Stimulated activated CD8-positive, alpha-beta memory T cell treated with anti-CD3 and anti-CD28 coated beads, Interleukin-7, amount 100 ng/mL, for 24 hours (primary cell): ENCODE results near the gene ERN1.
A peak's percentile ranks its signal among the peaks of the same experiment; 100 is the strongest.
"Not testable (repeated sequence)": the region's sequence is repeated elsewhere in the genome, so short reads cannot be mapped to it uniquely, and the experiment has no call there.

Experiments used
- DNase-seq: peaks from one replicate; pipeline ENCODE4 v3.0.0-alpha.2; 2020; ENCODE audit warnings: low read depth

The ERN1 gene

DNA sequence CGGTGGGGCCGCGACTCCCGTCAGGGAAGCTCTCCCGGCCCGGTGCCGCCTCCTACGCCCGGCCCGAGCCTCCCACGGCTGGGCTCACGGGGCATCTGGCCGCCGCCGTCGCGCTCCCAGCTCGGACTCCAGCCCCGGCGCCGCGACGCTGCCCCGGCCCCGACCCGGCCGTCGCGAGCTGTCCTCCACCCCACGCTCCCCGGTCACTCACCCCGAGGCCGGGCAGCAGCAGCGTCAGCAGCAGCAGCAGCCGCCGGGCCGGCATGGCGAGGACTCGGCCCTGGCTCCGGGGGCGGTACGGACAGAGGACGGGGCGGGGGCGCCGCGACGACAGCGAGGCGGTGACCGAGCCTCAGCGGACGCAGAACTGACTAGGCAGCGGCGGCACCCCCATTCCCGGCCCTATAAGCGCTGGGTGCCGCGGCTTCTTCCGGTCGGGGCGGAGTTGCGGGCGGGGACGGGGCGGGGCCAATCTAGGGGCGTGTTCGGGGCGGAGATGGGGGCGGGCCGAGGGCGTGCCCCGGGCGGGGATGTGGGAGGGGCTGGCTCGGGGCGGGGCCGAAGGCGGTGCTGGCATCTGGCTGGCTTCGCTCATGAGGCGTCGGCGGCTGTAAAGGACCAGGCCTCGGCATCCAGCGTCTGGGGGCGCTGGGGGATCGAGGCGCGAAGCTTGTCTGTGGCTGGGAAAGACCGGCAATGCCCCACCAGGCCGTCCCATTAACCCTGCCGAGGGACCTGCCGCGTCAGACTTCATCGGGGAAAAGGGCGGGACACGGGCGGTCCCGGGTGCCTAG is at the start of gene ERN1:
Gene ERN1, minus strand, starts transcription at position 380 of the 794 bp plus-strand sequence. Its CDS starts 115 bp downstream, at position 265.
- peak; percentile 83 for DNase-seq

DNA sequence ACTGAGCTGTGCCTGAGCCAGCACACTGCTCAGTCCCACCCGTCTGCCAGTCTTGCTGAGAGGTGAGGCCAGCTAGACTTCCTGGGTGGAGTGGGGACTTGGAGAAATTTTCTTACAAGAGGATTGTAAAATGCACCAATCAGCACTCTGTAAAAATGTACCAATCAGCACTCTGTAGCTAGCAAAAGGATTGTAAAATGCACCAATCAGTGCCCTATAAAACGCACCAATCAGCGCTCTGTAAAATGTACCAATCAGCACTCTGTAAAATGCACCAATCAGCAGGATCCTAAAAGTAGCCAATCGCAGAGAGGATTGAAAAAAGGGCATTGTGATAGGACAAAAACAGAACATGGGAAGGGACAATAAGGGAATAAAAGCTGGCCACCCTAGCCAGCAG is 49.1 kb upstream of the ERN1 start:
- DNase-seq: not testable (repeated sequence)

DNA sequence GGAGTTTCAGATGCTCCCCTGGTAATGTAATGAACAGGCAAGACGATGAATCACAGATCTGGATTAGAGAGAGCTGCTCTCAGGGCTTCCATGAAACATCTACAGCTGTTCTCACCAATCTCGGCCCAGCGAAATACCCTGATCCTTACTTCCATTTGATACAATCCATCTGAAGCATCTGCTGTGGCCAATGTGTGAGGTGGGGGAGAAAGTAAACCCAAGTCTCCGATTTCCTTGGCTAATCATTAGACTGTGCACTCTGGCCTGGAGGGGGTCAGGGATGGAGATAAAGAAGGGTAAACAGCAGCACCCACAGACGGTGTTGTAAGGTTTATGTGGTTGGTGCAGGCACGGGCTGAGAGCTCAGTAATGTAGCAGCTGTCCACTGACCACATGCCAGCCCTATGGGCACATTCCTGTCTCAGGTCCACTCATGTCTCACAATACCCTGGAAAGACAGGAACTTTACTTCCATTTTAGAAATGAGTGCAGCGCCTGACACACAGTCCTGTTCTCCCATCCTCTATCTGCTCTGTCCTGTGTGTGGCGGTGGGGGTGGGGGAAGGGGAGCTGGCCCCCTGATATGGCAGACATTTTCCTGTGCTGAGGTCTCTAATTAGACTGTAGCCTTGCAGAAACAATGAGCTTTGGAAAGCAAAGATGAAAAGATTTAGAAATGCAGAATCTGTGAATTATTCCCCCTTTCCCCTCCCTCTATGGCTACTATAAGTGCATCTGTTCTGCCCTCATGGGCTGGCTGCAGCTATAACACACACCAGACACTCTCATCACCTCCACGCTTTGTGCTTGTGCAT is 48.3 kb upstream of the ERN1 start:
- DNase-seq: no peak

DNA sequence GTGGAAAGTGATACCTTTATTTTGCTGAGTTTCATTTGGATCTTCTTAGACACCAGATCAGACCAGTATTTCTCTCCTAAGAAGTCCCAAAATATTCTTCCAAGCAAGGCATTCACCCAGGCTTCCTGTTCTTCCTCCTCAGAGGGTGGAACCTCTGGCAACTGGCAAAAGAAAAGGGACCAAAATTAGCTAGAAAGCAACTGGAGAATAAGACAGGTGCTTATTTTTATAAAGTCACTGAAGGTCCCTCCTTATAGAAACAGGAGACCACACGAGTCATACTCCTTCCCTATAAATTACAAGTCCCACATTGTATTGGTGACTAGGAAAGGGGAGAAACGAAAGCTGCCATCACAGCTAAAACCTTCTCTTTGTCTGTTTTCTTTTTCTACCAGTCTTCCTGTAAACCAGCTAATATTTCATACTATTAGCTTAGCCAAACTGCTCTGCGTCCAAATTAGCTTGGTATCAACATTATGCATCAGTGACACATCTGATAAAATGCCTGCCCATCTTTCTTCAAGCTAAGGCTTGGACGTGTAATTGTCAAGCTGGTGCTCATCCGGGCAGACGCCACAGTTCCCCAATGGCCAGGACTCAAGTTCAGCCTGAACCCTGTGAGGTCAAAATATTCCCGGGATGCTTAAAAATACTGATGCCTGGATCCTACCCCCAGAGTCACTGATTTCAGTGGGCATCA is 47.5 kb upstream of the ERN1 start:
- DNase-seq: no peak

DNA sequence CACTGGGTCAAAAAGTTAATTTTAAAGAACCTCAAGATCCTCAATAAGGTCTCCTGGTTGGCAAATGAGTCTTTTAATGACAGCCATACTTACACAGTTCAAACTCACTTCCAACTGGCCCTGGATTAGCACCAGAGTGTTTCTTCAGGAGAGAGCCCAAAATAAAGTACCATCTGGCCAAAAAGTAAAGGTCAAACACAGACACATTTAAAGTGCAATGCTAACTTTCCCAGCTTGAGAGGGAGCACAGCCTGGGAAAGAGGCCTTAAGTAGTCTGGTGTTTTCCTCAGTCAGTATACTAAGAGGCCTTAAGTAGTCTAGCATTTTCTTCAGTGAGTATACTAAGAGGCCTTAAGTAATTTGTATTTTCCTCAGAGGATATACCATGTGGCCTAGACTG is 46.6 kb upstream of the ERN1 start:
- DNase-seq: no peak

DNA sequence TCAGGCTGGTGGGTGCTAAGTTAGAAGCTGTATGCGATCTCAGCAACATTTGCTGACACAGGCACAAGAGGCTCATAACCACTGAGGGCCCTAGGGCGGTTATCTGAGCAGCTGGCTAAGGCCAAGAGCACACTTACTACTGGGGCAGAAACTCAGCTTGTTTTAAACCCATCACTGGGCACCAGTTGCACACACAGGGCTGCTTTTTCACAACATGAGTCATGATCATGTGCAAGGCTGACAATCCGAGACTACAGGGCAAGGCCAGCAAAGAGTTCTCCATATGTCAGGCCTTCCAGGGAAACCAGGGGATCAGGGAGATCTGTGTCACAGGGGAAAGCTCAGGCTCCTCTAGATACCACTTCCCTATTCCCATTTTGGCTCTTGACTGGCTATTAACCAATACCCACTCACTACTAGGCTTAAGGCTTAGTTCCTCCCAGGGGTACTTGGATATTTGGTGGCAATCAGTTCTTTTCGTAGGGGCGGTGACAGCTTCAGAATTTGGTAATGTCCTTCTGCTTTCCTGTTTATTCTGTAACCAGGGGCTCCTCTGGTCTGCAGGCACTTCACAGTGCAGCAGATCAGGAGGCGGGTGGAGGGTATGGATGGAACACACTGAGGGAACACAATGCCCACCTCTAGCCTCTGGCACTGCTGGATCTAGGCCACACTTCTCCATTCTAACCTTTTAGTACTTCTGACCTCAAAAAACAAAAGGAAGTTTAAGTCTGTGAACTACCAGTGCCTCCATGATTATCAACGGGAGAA is 44.9 kb upstream of the ERN1 start:
- no peak for DNase-seq

DNA sequence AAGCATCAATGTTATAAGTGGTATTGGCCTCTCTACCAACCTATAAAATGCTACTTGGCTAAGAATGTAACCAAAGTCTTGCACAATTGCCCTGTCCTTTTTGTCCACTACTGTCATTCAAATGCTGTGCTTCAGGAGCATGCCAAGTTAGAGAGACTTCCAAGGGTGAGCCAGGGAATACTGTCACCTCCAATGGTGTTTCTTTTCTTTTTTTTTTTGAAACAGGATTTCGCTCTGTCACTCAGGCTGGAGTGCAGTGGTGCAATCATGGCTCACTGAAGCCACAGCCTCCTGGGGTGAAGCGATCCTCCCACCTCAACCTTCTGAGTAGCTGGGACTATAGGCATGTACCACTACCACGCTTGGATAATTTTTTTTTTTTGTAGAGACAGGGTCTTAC is 43.7 kb upstream of the ERN1 start:
- no peak for DNase-seq

DNA sequence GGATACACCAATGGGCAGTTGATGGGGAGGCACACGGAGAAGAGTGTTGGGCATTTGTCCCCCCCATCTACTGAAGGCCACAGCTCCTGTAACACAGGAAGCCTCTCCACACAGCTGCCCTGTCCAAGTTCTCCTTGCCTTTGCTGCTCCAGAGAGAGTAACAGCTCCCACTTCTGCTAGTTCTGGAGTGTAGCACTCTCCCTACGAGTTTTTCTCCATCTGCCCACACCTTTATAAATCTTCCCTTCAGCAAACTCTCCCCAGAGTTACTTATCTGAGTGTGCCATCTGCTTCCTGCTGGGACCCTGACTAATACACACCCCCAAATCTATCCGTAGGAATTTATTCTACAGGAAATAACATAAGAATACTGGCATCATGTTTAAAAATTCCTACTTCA is 42.6 kb upstream of the ERN1 start:
- DNase-seq: no peak

DNA sequence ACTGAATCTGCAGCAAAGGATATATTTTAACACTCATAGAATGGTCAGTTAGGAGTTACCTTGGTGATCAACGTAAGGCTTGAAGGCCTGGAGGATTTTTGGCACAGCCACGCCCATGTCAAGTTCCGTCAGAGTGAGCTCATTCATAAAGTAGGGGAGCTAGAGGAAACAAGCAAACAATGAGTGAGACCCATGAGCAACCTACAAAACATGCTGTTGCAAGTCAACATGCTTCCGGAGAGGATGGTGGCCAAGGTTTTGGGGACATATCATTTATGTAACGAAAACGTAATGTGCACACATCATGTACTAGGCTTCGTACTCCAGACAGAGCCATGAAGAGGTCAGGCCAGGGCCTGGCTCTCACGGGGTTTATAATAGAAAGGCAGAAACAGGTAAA is 41.1 kb upstream of the ERN1 start:
- DNase-seq: no peak

DNA sequence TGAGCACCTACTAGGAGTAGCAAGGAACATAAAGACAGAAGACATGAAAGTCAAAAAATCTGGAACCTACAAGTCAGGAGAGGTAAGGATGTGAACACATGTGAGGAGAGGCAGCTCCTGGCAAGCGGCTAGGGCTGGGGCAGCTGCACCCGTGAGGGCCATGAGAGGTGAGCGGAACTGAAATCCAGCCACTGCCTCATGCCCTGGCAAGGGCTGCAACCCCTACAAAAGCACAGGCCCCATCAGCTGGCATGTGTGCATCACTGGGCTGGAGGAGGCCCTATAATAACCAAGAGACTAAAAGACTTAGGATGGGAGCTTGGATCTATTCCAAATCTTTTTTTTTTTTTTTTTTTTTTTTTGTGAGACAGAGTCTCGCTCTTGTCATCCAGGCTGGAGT is 40.3 kb upstream of the ERN1 start:
- no peak for DNase-seq

DNA sequence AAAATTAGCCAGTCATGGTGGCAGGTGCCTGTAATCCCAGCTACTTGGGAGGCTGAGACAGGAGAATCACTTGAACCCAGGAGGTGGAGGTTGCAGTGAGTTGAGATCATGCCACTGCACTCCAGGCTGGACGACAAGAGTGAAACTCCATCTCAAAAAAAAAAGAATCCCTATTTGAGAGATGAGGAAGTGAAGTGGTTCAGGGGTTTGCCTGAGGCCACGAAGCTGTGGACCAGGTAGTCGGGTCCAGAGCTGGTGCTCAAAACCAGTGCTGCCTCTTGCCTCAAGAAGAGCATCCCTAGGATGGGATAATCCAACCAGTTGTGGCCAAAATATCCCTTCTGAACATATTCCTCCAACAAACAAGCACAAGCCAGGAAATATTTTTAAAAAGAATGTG is 37.7 kb upstream of the ERN1 start:
- not testable (repeated sequence) for DNase-seq

DNA sequence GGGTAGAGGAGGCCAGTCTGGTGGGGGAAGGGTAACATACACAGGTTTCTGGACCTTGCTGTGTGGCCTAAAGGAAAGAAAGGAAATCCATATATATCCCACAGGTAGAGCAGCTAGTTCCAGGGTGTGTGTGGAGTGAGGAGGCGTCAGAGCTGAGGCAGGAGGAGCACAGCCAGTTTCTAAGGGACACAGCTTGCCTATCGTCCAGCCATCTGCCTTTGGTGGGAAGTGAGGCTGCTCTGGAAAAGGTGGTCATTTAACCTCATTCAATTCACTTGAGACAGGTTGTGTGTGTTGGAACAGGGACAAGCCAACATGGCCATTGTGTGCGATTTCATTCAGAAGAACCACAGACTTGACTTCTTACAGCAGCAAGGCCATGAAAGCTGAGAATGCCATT is 36.9 kb upstream of the ERN1 start:
- no peak for DNase-seq

DNA sequence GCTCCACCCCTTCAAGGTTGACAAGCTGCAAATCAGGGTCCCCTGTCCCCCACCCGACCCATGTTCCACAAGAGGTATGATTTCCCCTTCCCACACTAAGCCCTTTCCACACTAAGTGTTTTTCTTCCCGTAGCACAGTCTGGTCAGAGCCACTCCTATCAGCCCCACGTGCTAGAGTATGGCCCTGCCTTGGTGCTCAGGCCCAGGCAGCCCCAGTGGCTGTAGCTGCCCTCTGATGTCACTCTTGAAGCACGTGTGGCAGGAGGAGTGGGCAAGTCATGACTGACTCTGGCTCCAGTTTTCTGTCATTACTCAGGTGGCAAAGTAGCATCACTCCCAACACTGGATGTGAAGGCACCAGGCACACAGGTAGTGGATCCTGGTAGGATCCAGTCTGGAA is 35.4 kb upstream of the ERN1 start:
- no peak for DNase-seq

DNA sequence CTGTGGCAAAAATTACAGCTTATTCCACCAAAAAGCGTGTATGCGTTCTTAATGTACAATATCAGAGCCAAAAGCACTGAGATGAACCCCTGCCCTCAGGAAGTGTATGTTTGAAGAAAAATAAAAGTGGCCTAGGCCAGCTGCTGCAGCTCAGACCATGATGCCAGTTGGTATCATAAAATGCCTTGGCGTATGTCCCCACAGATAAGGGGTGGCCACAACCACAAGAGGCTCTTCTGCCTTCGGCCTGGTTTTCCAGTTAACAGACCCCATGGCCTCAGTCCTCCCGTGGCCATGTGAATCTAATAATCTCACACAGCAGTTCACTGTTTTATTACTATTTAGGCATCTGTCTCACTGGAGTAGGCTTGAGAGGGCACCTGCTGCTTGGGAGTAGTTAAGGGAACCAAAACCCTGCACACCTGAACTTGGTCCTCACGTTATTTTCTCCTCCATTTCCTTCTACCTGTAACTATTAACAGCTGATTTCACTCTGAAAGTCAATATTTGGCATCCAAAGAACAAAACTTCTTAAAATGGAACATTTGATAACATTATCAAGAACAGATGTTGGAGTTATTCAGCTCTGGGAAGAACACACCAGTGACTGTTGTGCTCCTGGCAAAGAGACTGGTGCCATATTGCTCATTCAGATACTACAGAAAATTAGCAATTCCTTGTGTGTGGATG is 34.8 kb upstream of the ERN1 start:
- DNase-seq: no peak

DNA sequence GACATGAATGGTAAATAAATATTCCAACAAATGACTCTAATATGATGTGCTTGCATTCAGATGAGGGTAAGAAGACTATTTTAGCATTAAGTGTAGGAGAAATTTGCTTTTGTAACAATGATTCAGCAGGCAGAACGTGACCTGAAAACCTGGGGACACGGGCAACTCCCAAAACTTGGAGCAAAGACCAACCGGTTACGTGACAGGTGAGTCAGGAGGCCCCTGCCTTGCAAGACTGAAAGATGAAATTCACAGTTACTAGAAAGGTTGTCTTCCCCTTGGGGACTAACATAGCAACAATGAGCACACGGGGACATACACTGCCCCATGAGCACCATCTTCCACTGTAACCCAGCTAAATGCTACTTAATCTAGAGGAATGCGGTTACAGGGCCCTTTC is 33.5 kb upstream of the ERN1 start:
- no peak for DNase-seq

DNA sequence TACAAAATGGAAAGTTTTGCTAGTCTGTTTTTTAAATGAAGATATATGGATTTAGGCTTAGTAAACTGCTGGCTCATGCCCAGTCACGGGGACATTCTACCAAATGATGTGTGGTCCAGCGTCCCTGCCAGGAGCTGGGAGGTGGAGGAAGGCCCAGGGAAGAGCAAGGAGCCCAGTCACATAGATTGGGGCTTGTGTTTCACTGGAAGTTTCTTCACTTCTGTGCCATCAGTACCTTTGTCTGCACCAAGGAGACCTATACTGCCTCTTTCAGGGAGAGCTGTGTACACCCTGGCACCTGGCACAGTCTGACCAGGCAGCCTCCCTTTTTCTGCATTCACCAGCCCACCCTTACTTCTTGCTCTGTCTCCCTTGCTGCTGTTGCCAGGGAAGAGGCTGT is 32.6 kb upstream of the ERN1 start:
- no peak for DNase-seq

DNA sequence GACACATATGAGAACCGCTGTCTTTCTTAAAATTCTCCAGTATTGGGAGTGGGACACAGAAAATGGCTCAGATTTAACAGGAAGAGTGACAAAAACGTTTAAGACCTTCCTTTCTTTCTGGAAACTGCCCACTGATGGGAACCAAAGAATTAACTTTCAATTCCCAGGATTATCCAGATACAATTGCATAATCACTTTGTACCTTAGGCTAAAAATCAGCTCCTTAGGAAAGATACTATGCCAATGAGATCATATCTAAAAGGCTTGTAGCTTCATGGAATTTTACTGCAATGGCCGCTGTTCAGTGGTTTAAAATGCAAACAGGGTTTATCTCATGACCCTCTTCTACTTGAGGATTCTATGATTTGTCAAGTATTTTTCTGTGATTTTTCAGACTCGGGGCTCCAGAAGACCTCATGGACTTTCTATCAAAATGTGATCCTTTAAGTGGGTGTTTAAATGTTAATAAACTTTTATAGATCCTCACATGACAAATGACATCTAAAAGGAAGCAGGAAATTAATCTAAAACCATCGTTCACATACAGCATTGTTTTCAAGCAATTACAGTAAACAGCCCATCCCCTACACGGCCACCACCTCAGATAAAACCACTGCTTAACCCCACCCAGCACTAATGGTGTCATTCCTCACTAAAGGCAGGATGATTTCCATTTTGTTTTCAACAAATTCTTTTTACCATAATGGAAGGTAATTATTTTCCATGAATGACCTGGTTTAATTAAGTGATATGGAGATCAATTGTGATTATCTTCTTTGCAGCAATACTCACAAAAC is 31.6 kb upstream of the ERN1 start:
- no peak for DNase-seq

DNA sequence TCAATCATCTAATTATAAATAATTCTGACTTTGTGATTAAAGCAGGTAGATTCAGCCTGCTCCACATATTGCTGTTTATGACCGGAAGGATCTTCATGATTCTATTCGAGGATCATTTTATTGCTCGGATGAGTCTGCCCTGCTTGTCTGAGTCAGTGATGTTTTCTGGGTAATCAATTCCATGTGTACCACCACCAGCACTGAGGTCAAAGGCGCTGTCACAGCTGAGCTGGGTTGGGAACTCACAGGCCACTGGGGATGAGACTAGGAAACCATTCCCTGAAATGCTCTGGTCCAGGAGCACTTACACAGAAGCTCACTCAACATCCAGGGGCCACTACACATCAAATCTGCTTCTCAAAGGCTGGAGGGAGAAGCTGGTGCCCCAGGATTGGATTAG is 30.4 kb upstream of the ERN1 start:
- DNase-seq: no peak

DNA sequence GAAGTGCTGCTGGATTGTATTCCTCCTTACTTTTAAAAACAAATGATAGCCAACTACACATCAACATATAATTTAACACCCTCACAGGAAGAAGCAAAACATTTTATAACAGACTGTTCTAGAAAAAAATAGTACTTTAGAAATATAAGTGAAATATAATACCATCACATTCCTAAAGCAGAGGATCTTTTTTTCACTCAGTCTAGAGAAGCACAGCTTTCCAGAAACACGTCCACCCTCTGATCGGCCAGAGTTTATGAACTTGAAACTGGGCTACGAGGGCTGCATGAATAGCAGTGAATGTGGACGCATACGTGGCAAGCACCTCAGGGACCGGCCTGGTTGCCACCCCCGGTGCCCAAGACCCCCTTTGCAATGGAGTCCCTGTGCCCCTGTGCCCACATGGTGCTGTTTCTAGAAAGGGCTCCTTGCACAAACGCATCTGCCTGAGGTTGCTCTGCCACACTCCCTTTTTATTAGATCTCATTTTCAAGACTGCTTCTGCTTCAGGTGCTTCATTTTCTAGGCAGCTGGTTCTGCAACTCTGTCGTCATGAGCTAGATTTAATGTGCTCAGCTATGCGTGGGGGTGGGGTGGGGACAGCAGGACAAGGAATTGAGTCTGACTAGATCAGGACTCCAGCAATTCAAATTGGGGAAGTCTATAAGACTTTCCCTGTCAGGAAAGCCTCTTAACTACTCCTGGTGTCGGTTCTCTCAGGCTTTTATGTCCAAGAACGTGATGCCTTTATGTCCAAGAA is 29.1 kb upstream of the ERN1 start:
- no peak for DNase-seq

DNA sequence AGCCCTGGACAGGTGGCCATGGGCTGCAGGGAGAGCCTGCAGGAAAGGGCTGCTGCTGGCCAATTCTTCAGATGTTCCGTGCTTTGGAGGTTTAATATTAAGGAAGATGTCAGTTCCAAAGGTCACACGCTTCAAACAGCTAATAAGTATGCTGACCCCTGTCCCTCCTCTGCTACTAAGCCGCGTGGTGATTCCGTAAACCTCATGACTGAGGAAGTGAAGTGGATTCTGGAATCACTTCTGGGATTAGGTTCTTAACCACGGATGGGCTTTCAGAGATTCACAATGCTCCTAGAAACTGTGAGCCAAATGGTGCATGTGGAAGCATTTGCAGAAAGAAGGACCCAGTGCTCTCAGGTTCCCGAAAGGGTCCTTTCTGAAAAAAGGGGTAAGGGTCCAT is 28.5 kb upstream of the ERN1 start:
- no peak for DNase-seq
